B cell (primary cell): ENCODE measurements around the gene KCTD20. TPM values are rescaled to one million over a fixed set of nuclear protein-coding genes. Genes with fewer than 3 reads are reported as not detected.

ENCODE experiments used
- ATAC-seq: fragments of 200-7000 bp; cut with Tn5 transposase; one replicate; pipeline ENCODE4 v1.10.0; 2021; ENCODE audit warnings: low read depth, mild to moderate bottlenecking, moderate number of reproducible peaks, moderate library complexity
- CTCF ChIA-PET: fragments of 350-600 bp; sonication (Branson Sonifier 250); formaldehyde crosslinking; loops from one replicate; lab custom pipeline; 2021; ENCODE audit warnings: antibody characterized with exemption, inconsistent platforms; lab: Charles Lee
- POLR2A ChIA-PET: fragments of 350-600 bp; sonication (Branson Sonifier 250); formaldehyde crosslinking; loops from one replicate; lab custom pipeline; 2021; ENCODE audit warnings: antibody characterized with exemption; lab: Charles Lee
- DNase-seq: peaks from one replicate; pipeline ENCODE4 v3.0.0; 2013
- H2AFZ ChIP-seq: 2 replicates; pipeline ENCODE4 v1.6.1; 2012; ENCODE audit warnings: mild to moderate bottlenecking, low read depth, low read length; ENCODE audit not compliant: insufficient read depth, poor library complexity, severe bottlenecking
- H3K27ac ChIP-seq, 2 donors: 1 replicate in 1 of 2; 2 replicates in 1 of 2; pipeline ENCODE4 v1.5.1; 2012 to 2013; ENCODE audit warnings: low read length in 2 of 2, mild to moderate bottlenecking in 2 of 2, moderate library complexity in 1 of 2
- H3K27me3 ChIP-seq, 4 experiments: fragments of 200-600 bp in 1 of 4; sonication (generic) in 1 of 4; replicated peaks in 1 of 4; 1 replicate in 2 of 4; 2 replicates in 2 of 4; pipeline versions ENCODE4 v1.6.1 to v1.7.0; 2013 to 2016; ENCODE audit warnings: low read length in 3 of 4, mild to moderate bottlenecking in 2 of 4, mixed read lengths in 1 of 4, moderate library complexity in 1 of 4; ENCODE audit not compliant: insufficient read depth in 4 of 4, control insufficient read depth in 3 of 4; ENCODE audit errors: control extremely low read depth in 1 of 4
- H3K36me3 ChIP-seq, 2 experiments: replicated peaks in 1 of 2; 1 replicate in 1 of 2; 2 replicates in 1 of 2; pipeline versions ENCODE4 v1.6.1 to v1.7.1; 2013; ENCODE audit warnings: low read length in 1 of 2; ENCODE audit not compliant: insufficient read depth in 2 of 2, control insufficient read depth in 1 of 2; ENCODE audit errors: control extremely low read depth in 1 of 2, extremely low read depth in 1 of 2
- H3K4me1 ChIP-seq, 2 donors: fragments of 200-600 bp in 1 of 2; sonication (generic) in 1 of 2; 1 replicate in 1 of 2; 2 replicates in 1 of 2; pipeline versions ENCODE4 v1.5.1 to v1.6.1; 2013 to 2017; ENCODE audit warnings: low read length in 2 of 2; ENCODE audit not compliant: control insufficient read depth in 2 of 2, insufficient read depth in 2 of 2
- H3K4me2 ChIP-seq: replicated peaks from 2 replicates; pipeline ENCODE3; 2012; ENCODE audit warnings: mild to moderate bottlenecking, low read depth, low read length; ENCODE audit not compliant: poor library complexity, severe bottlenecking
- H3K4me3 ChIP-seq, 5 experiments: fragments of 200-600 bp in 1 of 5; sonication (generic) in 1 of 5; 1 replicate in 3 of 5; 2 replicates in 2 of 5; pipeline versions ENCODE4 v1.5.1 to v1.7.0; 2011 to 2016; ENCODE audit warnings: low read length in 4 of 5, mild to moderate bottlenecking in 4 of 5, low read depth in 2 of 5, control low read depth in 1 of 5, moderate library complexity in 1 of 5; ENCODE audit not compliant: insufficient read depth in 1 of 5; ENCODE audit errors: control extremely low read depth in 1 of 5, extremely low read depth in 1 of 5
- H3K79me2 ChIP-seq: fragments of 200-600 bp; sonication (generic); one replicate; pipeline ENCODE4 v1.6.0; 2016; ENCODE audit warnings: low read length; ENCODE audit not compliant: control insufficient read depth, insufficient read depth
- H3K9ac ChIP-seq: fragments of 200-600 bp; sonication (generic); 2 replicates; pipeline ENCODE4 v1.6.1; 2017; ENCODE audit warnings: mild to moderate bottlenecking, low read length, moderate library complexity
- H3K9me3 ChIP-seq, 3 donors: one replicate each; pipeline versions ENCODE4 v1.6.1 to v1.7.1; 2013; ENCODE audit warnings: low read length in 2 of 3; ENCODE audit not compliant: control insufficient read depth in 2 of 3, insufficient read depth in 1 of 3; ENCODE audit errors: control extremely low read depth in 1 of 3
- H4K20me1 ChIP-seq: 2 replicates; pipeline ENCODE4 v1.6.0; 2012; ENCODE audit warnings: mild to moderate bottlenecking, low read length; ENCODE audit not compliant: insufficient read depth, control insufficient read depth, poor library complexity, severe bottlenecking
- H3K27ac Mint-ChIP-seq: one replicate; pipeline ENCODE4 v1.8.0; 2021; ENCODE audit warnings: mixed read lengths
- H3K27me3 Mint-ChIP-seq: one replicate; pipeline ENCODE4 v1.8.0; 2021; ENCODE audit warnings: mixed read lengths
- H3K4me1 Mint-ChIP-seq: one replicate; pipeline ENCODE4 v1.8.0; 2021; ENCODE audit warnings: mixed read lengths
- H3K4me3 Mint-ChIP-seq: one replicate; pipeline ENCODE4 v1.8.0; 2021; ENCODE audit warnings: mixed read lengths
- H3K9me3 Mint-ChIP-seq: one replicate; pipeline ENCODE4 v1.8.0; 2022; ENCODE audit warnings: mixed read lengths; ENCODE audit not compliant: insufficient read depth
- CTCF ChIP-seq: fragments of 200-600 bp; IDR thresholded peaks from one replicate; pipeline ENCODE4 v1.8.0; 2022; ENCODE audit warnings: antibody characterized with exemption, mild to moderate bottlenecking
- EZH2 ChIP-seq: IDR thresholded peaks from 2 replicates; pipeline ENCODE4 v1.6.1; 2012; ENCODE audit warnings: borderline replicate concordance, low read depth, mild to moderate bottlenecking, moderate library complexity, low read length; ENCODE audit not compliant: insufficient read depth, poor library complexity, severe bottlenecking
- WGBS: methylation state at CpG from one replicate; pipeline ENCODE4 v1.1.5; 2013; ENCODE audit warnings: missing lambda C conversion rate; ENCODE audit not compliant: insufficient coverage; 5-methylcytosine and 5-hydroxymethylcytosine counted together
- intact Hi-C: fragments of 100-400 bp; cut with micrococcal nuclease; formaldehyde crosslinking; loops from one replicate; pipeline ENCODE4 v1.10.0; 2022
- polyA plus RNA-seq: library from polyadenylated mRNA; depleted of rRNA; stranded (reverse); fragments of >200 nt; gene quantifications from 2 replicates; pipeline ENCODE4 v1.2.3, GENCODE V29; 2012
- total RNA-seq, 2 donors: library from RNA; stranded (reverse); fragments of 120-200 nt in 1 of 2; gene quantifications; 1 replicate in 1 of 2; 2 replicates in 1 of 2; pipeline versions ENCODE4 v1.2.3 to v1.2.4, GENCODE V29; 2013 to 2022

Gene KCTD20
- total and polyA plus RNA-seq, 2 donors (not counting 1 experiment from before 2014, with no cell fraction given) = 19.5 to 37.5 TPM

GRCh38 chr6:36523451-36523850 is 80.7 kb downstream of the KCTD20 start:
- H3K79me2 ChIP-seq = peaks cover 22% of the 10 kb centered on the region
- H3K9ac ChIP-seq = no peak overlapping the region
- no peak for TF ChIP-seq CTCF
- TF ChIP-seq EZH2 = no peak
- 98% methylated on average over 6 of the region's 8 CpGs for WGBS
- no peaks in the 10 kb centered on the region for H3K9me3 ChIP-seq
- Mint-ChIP-seq H3K4me3 (no peak overlapping the region), H3K27me3 (no peaks in the 10 kb centered on the region), H3K9me3 (no peaks in the 10 kb centered on the region), H3K27ac (no peak overlapping the region), H3K4me1 (peaks cover 9% of the 10 kb centered on the region)
- no peak overlapping the region for H3K4me2 ChIP-seq
- intact Hi-C loops = loop anchor here (10.0 kb wide), 1 partner anchor 49 kb away; no protein-coding TSS in a partner anchor
- H3K4me1 ChIP-seq = peaks cover 0 to 3% of the 10 kb centered on the region in 2 donors
- no peak overlapping the region for H3K4me3 ChIP-seq
- no peak overlapping the region for H3K27ac ChIP-seq
- H3K36me3 ChIP-seq = peaks cover 3 to 78% of the 10 kb centered on the region in 2 experiments
- DNase-seq = no peak
- ChIA-PET CTCF (interaction anchor here (0.9 kb wide), 1 partner anchor 95 kb away, joined by 3 read pairs; no protein-coding TSS in a partner anchor), POLR2A (interaction anchor here (0.6 kb wide), 1 partner anchor 83 kb away, joined by 3 read pairs; no protein-coding TSS in a partner anchor)
- no peak for ATAC-seq
- no peaks in the 10 kb centered on the region for H3K27me3 ChIP-seq
- no peak overlapping the region for H2AFZ ChIP-seq
- peaks cover 10% of the 10 kb centered on the region for H4K20me1 ChIP-seq

GRCh38 chr6:36523936-36524499 is 81.2 kb downstream of the KCTD20 start:
- TF ChIP-seq EZH2 (no peak), CTCF (no peak)
- no CpG with 5 or more reads among the region's 6 CpGs for WGBS
- CTCF ChIA-PET = no interaction called here
- H3K79me2 ChIP-seq = peaks cover 22% of the 10 kb centered on the region
- no peak overlapping the region for H3K4me3 ChIP-seq
- H3K27me3 ChIP-seq = no peaks in the 10 kb centered on the region
- no peak overlapping the region for H3K4me3 Mint-ChIP-seq
- H3K9me3 ChIP-seq = no peaks in the 10 kb centered on the region
- H3K4me1 ChIP-seq = peaks cover 0 to 3% of the 10 kb centered on the region in 2 donors
- H3K9me3 Mint-ChIP-seq = no peaks in the 10 kb centered on the region
- no peak overlapping the region for H3K27ac ChIP-seq
- no peak overlapping the region for H3K27ac Mint-ChIP-seq
- no peaks in the 10 kb centered on the region for H3K27me3 Mint-ChIP-seq
- ATAC-seq = no peak
- peaks cover 9% of the 10 kb centered on the region for H3K4me1 Mint-ChIP-seq
- peaks cover 10% of the 10 kb centered on the region for H4K20me1 ChIP-seq
- no peak for DNase-seq
- intact Hi-C loops = loop anchor here (10.0 kb wide), 1 partner anchor 49 kb away; no protein-coding TSS in a partner anchor
- no peak overlapping the region for H3K4me2 ChIP-seq
- H3K9ac ChIP-seq = no peak overlapping the region
- no peak overlapping the region for H2AFZ ChIP-seq
- POLR2A ChIA-PET = no interaction called here
- peaks cover 3 to 72% of the 10 kb centered on the region in 2 experiments for H3K36me3 ChIP-seq
